SH-SY5Y (cell line): ENCODE measurements around the gene CCRL2.

Source experiments
- GATA2 ChIP-seq: IDR thresholded peaks from 2 replicates; pipeline ENCODE4 v1.6.1; 2011; ENCODE audit warnings: mild to moderate bottlenecking, low read depth, low read length
- GATA3 ChIP-seq: IDR thresholded peaks from 2 replicates; pipeline ENCODE4 v1.6.1; 2011; ENCODE audit warnings: low read depth, mild to moderate bottlenecking, low read length, moderate library complexity

CCRL2 gene

DNA sequence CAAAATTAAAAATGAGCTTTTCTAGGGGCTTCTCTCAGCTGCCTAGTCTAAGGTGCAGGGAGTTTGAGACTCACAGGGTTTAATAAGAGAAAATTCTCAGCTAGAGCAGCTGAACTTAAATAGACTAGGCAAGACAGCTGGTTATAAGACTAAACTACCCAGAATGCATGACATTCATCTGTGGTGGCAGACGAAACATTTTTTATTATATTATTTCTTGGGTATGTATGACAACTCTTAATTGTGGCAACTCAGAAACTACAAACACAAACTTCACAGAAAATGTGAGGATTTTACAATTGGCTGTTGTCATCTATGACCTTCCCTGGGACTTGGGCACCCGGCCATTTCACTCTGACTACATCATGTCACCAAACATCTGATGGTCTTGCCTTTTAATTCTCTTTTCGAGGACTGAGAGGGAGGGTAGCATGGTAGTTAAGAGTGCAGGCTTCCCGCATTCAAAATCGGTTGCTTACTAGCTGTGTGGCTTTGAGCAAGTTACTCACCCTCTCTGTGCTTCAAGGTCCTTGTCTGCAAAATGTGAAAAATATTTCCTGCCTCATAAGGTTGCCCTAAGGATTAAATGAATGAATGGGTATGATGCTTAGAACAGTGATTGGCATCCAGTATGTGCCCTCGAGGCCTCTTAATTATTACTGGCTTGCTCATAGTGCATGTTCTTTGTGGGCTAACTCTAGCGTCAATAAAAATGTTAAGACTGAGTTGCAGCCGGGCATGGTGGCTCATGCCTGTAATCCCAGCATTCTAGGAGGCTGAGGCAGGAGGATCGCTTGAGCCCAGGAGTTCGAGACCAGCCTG lies 35.3 kb upstream of the CCRL2 start:
- no peak for TF ChIP-seq GATA2
- TF ChIP-seq GATA3: no peak

GRCh38 chr3:46372492-46373359 lies 34.3 kb upstream of the CCRL2 start:
- no peak for TF ChIP-seq GATA2
- no peak for TF ChIP-seq GATA3

DNA sequence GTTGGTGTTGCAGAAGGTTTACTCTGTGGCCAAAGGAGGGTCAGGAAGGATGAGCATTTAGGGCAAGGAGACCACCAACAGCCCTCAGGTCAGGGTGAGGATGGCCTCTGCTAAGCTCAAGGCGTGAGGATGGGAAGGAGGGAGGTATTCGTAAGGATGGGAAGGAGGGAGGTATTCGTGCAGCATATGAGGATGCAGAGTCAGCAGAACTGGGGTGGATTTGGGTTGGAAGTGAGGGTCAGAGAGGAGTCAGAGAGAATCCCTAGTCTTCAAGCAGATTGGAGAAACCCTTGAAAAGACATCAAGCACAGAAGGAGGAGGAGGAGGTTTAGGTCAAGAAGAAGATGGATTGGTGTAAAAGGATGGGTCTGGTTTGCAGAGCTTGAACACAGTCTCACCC lies 32.3 kb upstream of the CCRL2 start:
- TF ChIP-seq GATA2: no peak
- no peak for TF ChIP-seq GATA3

DNA sequence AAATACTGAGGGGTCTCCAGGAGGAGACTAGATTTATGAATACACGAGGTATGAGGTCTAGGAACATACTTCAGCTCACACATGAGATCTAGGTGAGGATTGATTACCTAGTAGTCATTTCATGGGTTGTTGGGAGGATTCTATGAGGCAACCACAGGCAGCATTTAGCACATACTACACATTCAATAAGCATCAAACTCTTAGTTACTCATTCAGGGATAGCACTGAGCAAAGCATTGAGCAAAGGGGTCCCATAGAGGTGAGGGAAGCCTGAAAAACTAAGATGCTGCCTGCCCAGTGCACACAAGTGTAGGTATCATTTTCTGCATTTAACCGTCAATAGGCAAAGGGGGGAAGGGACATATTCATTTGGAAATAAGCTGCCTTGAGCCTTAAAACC lies 31.8 kb upstream of the CCRL2 start:
- TF ChIP-seq GATA2: no peak
- no peak for TF ChIP-seq GATA3

DNA sequence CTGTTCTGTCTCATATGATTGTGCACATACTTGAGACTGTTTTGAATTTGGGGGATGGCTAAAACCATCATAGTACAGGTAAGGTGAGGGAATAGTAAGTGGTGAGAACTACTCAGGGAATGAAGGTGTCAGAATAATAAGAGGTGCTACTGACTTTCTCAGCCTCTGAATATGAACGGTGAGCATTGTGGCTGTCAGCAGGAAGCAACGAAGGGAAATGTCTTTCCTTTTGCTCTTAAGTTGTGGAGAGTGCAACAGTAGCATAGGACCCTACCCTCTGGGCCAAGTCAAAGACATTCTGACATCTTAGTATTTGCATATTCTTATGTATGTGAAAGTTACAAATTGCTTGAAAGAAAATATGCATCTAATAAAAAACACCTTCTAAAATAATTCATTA lies 31.2 kb upstream of the CCRL2 start:
- no peak for TF ChIP-seq GATA3
- TF ChIP-seq GATA2: no peak

DNA sequence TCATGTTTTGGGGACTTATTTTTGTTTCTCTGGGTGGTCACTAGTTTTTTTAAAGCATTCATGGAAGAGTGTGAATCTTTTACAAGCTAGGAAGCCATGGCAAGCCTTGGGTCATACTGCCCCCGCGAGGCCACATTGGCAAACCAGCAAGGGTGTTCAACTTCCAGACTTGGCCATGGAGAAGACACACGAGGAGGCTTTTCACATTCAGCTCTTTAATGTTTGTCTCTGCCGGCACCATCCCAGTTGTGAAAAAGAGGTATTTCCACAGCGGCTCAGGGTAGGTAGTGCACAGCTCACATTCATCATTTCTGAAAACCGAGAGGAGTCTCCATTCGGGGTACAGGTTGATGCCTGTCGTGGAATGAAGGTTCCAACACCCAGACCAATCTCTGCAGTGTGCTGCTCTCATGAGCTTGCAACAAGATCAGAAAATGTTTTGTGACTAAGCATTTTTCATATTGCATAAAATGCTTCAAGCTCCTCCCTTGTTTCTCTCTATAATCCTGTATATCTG lies 28.6 kb upstream of the CCRL2 start:
- TF ChIP-seq GATA2: no peak

DNA sequence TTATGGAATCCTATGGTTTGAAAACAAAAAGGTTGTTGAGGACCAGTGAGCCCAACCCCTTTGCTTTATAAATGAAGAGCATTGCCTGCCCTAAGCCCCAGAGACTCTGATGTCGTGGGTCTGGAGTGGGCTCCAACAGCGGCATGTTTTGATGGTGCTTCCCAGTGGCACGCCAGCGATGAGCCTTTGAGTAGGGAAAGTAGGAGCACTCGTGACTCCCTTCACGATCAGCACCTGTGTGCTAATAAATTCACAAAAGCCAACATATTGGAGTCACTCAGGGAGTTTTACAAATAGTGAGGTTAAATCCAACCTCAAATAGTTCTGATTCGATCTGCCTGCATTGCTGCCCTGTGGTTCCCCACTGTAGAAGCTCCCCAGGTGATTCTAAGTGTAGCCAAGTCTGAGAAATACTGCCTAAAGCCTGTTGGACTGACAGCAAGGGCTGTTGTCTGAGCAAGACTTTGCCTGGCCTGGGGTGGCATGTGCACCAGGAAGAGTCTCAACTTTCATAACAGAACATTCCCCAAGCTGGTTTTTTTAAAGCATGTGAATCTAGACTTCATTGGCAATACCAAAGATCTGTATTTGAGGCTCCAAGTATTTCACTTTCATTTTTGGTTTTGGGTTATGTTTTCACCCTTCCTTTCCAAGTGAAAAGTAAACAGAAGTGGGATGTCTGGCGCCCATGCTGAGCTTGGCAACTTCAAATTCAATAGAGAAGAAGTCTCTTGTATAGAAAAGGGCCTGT lies 26.4 kb upstream of the CCRL2 start:
- no peak for TF ChIP-seq GATA2
- TF ChIP-seq GATA3: no peak

GRCh38 chr3:46381625-46382024 lies 25.4 kb upstream of the CCRL2 start:
- no peak for TF ChIP-seq GATA3
- TF ChIP-seq GATA2: no peak

- TF ChIP-seq GATA3: no peak
These were observed 23.7 kb upstream of the CCRL2 start for GRCh38 chr3:46383211-46383950.

- no peak for TF ChIP-seq GATA3
- TF ChIP-seq GATA2: no peak
These were observed 23.1 kb upstream of the CCRL2 start for GRCh38 chr3:46383951-46384330.

DNA sequence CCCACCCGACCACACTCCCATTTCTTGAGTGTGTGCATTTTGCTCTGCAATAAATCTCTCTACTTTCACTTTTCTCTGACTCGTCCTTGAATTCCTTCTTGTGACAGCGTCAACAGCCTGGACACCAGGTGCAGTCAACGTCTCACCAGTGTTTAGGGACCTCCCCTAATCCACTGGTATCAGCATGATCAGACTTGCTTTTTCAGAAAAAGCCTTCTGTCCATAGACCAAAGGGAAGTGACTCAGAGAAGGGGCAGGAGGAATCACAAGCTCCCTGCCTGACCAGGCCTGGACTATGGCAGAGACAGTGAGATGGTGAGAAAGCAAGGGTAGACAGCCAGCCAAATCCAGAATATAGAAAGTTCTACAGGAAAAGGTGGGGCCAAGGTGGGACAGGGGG lies 20.9 kb upstream of the CCRL2 start:
- TF ChIP-seq GATA2 (no peak), GATA3 (no peak)

GRCh38 chr3:46389306-46389705 lies 17.8 kb upstream of the CCRL2 start:
- TF ChIP-seq GATA2 (no peak), GATA3 (no peak)

DNA sequence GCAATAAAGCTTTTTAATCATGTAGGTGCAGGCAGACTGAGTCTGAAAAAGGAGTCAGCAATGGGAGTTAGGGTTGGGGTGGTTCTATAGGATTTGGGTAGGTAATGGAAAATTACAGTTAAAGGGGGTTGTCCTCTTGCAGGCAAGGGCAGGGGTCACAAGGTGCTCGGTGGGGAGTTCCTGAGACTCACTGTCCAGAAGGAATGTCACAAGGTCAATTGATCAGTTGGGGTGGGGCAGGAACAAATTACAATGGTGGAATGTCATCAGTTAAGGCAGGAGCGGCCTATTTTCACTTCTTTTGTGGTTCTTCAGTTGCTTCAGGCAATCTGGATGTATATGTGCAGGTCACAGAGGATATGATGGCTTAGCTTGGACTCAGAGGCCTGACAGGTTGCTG lies 14.0 kb upstream of the CCRL2 start:
- TF ChIP-seq GATA3 (no peak), GATA2 (no peak)
